ENCODE results near the gene RMND5A.

DNA sequence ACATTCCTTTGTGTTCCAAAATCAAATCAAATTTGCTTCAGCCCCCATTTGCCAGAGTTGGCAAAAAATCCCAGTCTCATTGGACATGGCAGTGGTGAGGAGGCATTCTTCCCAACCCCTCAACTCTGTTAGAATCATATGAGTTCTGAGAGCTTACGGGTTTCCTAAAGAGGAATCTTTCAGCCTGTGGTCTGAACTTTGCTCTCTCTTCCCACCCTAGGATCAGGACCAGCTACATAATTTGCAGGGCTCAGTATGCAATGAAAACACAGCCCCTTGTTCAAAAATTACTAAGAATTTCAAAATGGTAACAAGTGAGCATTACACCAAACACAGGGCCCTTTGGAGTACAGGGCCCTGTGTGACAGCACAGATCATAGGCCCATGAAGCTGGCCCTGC is 47.1 kb upstream of the RMND5A start:
- TF ChIP-seq, protein P1, sequence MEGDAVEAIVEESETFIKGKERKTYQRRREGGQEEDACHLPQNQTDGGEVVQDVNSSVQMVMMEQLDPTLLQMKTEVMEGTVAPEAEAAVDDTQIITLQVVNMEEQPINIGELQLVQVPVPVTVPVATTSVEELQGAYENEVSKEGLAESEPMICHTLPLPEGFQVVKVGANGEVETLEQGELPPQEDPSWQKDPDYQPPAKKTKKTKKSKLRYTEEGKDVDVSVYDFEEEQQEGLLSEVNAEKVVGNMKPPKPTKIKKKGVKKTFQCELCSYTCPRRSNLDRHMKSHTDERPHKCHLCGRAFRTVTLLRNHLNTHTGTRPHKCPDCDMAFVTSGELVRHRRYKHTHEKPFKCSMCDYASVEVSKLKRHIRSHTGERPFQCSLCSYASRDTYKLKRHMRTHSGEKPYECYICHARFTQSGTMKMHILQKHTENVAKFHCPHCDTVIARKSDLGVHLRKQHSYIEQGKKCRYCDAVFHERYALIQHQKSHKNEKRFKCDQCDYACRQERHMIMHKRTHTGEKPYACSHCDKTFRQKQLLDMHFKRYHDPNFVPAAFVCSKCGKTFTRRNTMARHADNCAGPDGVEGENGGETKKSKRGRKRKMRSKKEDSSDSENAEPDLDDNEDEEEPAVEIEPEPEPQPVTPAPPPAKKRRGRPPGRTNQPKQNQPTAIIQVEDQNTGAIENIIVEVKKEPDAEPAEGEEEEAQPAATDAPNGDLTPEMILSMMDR (IDR thresholded peaks at IDR 0.05 in 8 of 11, conservative IDR thresholded peaks at IDR 0.05 in 3 of 11), result no peak
- no peak for TF ChIP-seq POLR2AphosphoS5 (IDR thresholded peaks at IDR 0.05)
- TF ChIP-seq POLR2A (IDR thresholded peaks at IDR 0.05), result no peak
